ENCODE data around the gene SLC25A13.

GRCh38 chr7:96346293-96346953 is 24.5 kb upstream of the SLC25A13 start:
- no peak for TF ChIP-seq YY1 (IDR thresholded peaks at IDR 0.05; ENCODE audit: low read depth, low read length)
- TF ChIP-seq, protein P1, sequence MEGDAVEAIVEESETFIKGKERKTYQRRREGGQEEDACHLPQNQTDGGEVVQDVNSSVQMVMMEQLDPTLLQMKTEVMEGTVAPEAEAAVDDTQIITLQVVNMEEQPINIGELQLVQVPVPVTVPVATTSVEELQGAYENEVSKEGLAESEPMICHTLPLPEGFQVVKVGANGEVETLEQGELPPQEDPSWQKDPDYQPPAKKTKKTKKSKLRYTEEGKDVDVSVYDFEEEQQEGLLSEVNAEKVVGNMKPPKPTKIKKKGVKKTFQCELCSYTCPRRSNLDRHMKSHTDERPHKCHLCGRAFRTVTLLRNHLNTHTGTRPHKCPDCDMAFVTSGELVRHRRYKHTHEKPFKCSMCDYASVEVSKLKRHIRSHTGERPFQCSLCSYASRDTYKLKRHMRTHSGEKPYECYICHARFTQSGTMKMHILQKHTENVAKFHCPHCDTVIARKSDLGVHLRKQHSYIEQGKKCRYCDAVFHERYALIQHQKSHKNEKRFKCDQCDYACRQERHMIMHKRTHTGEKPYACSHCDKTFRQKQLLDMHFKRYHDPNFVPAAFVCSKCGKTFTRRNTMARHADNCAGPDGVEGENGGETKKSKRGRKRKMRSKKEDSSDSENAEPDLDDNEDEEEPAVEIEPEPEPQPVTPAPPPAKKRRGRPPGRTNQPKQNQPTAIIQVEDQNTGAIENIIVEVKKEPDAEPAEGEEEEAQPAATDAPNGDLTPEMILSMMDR (IDR thresholded peaks at IDR 0.05; ENCODE audit: control extremely low read depth in 1 of 3, insufficient read depth in 1 of 3, low read depth in 1 of 3, low read length in 3 of 3), result no peak
- TF ChIP-seq SIRT6 (IDR thresholded peaks at IDR 0.05; ENCODE audit: low read length), result no peak
- TF ChIP-seq TAF1 (IDR thresholded peaks at IDR 0.05; ENCODE audit: low read depth, low read length), result no peak
- no peak for TF ChIP-seq CHD2 (IDR thresholded peaks at IDR 0.05; ENCODE audit: low read length)
- no peak for TF ChIP-seq GTF2F1 (IDR thresholded peaks at IDR 0.05; ENCODE audit: borderline replicate concordance, low read depth, low read length)
- no peak for TF ChIP-seq RXRA (IDR thresholded peaks at IDR 0.05; ENCODE audit: insufficient read depth, low read depth, low read length)

Measured in H1 (cell line).